ENCODE results near the gene PTPN1. TPM values are rescaled to one million over a fixed set of nuclear protein-coding genes. Genes with fewer than 3 reads are reported as not detected.

Gene PTPN1
- total and polyA plus RNA-seq, 2 of the 13 experiments (the other 11 are each of a cell fraction or from before 2014, with no cell fraction given) = 17.7 to 37.2 TPM

DNA sequence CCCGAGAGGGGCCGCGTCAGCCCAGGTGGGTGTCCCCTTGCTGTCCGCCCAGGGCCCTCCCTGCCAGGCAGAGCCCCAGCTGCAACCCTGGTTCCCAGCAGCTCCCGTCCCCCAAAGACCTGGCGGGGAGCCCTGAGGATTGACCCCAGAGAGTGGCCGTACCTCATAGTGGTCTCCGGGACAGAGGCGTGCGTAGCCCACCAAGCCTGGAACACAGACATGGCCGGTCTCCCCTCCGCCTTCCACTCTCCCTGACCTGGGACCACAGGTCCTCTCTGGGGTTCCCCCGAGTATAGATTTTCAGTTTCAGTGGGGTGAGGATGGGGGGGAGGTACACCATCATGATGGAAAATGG lies 98.5 kb downstream of the PTPN1 start (continued):
- TF ChIP-seq, protein P1, sequence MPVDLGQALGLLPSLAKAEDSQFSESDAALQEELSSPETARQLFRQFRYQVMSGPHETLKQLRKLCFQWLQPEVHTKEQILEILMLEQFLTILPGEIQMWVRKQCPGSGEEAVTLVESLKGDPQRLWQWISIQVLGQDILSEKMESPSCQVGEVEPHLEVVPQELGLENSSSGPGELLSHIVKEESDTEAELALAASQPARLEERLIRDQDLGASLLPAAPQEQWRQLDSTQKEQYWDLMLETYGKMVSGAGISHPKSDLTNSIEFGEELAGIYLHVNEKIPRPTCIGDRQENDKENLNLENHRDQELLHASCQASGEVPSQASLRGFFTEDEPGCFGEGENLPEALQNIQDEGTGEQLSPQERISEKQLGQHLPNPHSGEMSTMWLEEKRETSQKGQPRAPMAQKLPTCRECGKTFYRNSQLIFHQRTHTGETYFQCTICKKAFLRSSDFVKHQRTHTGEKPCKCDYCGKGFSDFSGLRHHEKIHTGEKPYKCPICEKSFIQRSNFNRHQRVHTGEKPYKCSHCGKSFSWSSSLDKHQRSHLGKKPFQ (CRISPR knock-in tag; IDR thresholded peaks at IDR 0.05; ENCODE audit: insufficient replicate concordance) = no peak
- TF ChIP-seq SKI (IDR thresholded peaks at IDR 0.05; ENCODE audit: partially characterized antibody) = no peak
- TF ChIP-seq MXI1 (IDR thresholded peaks at IDR 0.05; ENCODE audit: borderline replicate concordance, low read depth, low read length) = no peak
- no peak for TF ChIP-seq SMAD9 (CRISPR knock-in tag; IDR thresholded peaks at IDR 0.05)
- no peak for TF ChIP-seq KDM1A (CRISPR knock-in tag; IDR thresholded peaks at IDR 0.05)
- TF ChIP-seq, protein P2, sequence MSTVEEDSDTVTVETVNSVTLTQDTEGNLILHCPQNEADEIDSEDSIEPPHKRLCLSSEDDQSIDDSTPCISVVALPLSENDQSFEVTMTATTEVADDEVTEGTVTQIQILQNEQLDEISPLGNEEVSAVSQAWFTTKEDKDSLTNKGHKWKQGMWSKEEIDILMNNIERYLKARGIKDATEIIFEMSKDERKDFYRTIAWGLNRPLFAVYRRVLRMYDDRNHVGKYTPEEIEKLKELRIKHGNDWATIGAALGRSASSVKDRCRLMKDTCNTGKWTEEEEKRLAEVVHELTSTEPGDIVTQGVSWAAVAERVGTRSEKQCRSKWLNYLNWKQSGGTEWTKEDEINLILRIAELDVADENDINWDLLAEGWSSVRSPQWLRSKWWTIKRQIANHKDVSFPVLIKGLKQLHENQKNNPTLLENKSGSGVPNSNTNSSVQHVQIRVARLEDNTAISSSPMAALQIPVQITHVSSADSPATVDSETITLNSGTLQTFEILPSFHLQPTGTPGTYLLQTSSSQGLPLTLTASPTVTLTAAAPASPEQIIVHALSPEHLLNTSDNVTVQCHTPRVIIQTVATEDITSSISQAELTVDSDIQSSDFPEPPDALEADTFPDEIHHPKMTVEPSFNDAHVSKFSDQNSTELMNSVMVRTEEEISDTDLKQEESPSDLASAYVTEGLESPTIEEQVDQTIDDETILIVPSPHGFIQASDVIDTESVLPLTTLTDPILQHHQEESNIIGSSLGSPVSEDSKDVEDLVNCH (CRISPR knock-in tag; IDR thresholded peaks at IDR 0.05) = no peak
- no peak for TF ChIP-seq ZNF570 (CRISPR knock-in tag; IDR thresholded peaks at IDR 0.05; ENCODE audit: borderline replicate concordance)
- no peak for TF ChIP-seq KLF12 (CRISPR knock-in tag; IDR thresholded peaks at IDR 0.05; ENCODE audit: borderline replicate concordance)
- TF ChIP-seq FOXP4 (CRISPR knock-in tag; IDR thresholded peaks at IDR 0.05) = no peak
